Ovary (tissue), 9 donors: ENCODE data around the gene AUTS2. TPM values are rescaled to one million over a fixed set of nuclear protein-coding genes. Genes with fewer than 3 reads are reported as not detected.

ENCODE experiments used
- DNase-seq, 5 donors: peaks; one replicate each; pipeline ENCODE4 v3.0.0-alpha.2; 2019 to 2020
- H3K27ac ChIP-seq, 2 donors: fragments of 200-600 bp; one replicate each; pipeline versions ENCODE4 v1.5.1 to v1.8.0; 2019 to 2022
- H3K27me3 ChIP-seq: fragments of 200-600 bp; one replicate; pipeline ENCODE4 v1.8.0; 2022
- H3K36me3 ChIP-seq: fragments of 200-600 bp; sonication (generic); one replicate; pipeline ENCODE4 v1.5.1; 2019
- H3K4me1 ChIP-seq: one replicate; pipeline ENCODE4 v1.8.1; 2013; ENCODE audit warnings: mild to moderate bottlenecking, moderate library complexity; ENCODE audit not compliant: insufficient read depth
- H3K4me3 ChIP-seq: fragments of 200-600 bp; sonication (generic); one replicate; pipeline ENCODE4 v1.5.1; 2017
- H3K9me3 ChIP-seq, 2 donors: fragments of 200-600 bp in 1 of 2; sonication (generic) in 1 of 2; one replicate each; pipeline versions ENCODE4 v1.5.1 to v1.8.1; 2013 to 2019; ENCODE audit warnings: mild to moderate bottlenecking in 1 of 2, moderate library complexity in 1 of 2
- CTCF ChIP-seq, 3 donors: fragments of 450-650 bp in 2 of 3; fragments of 200-600 bp in 1 of 3; IDR thresholded peaks; one replicate each; pipeline versions ENCODE4 v1.5.1 to v1.8.0; 2016 to 2022; ENCODE audit warnings: antibody characterized with exemption in 3 of 3, mild to moderate bottlenecking in 1 of 3
- EP300 ChIP-seq: sonication (generic); formaldehyde crosslinking; IDR thresholded peaks from one replicate; pipeline ENCODE4 v1.6.1; 2017; ENCODE audit warnings: antibody characterized with exemption
- POLR2A ChIP-seq: fragments of 450-650 bp; IDR thresholded peaks from one replicate; pipeline ENCODE4 v1.6.1; 2017; ENCODE audit warnings: antibody characterized with exemption, mild to moderate bottlenecking, moderate library complexity
- WGBS, 3 donors: extraction: QIAGEN DNeasy Blood & Tissue Kit in 1 of 3; methylation state at CpG; one replicate each; pipeline versions ENCODE4 v1.1.5 to v1.1.7; 2013 to 2017; 5-methylcytosine and 5-hydroxymethylcytosine counted together
- intact Hi-C, 4 donors: fragments of 100-400 bp; cut with DNase I; formaldehyde crosslinking; loops; one replicate each; pipeline versions ENCODE4 v1.11.0 to v1.15.1; 2022 to 2023
- polyA plus RNA-seq, 2 donors: library from polyadenylated mRNA; stranded (reverse); fragments of 200-250 nt in 1 of 2; fragments of 350-450 nt in 1 of 2; fragmentation: Illumina TruSeq in 1 of 2; extraction: RNeasy Lipid Tissue Mini Kit (QIAGEN cat#74804) in 1 of 2; gene quantifications; one replicate each; pipeline ENCODE4 v1.2.3, GENCODE V29; 2013 to 2014
- total RNA-seq, 7 donors: library from RNA; depleted of rRNA in 2 of 7; stranded (reverse); fragments of >200 nt in 2 of 7; fragmentation: NEBNext Ultra II Directional in 3 of 7; extraction: Animal tissue kit (Norgen Biotek cat#: 25700) in 3 of 7; gene quantifications; one replicate each; pipeline versions ENCODE4 v1.1.0 to v1.2.4, GENCODE V29; 2016 to 2023
- donor health status: DM: no; HTN: no; CAD: no; lungs with moderate emphysema.
- donor health status: DM: no; HTN: no; CAD: no.
- donor health status: Bipolar disorder and iron deficiency.
- donor health status: DM: yes; HTN: yes; CAD: no.
- donor health status: DM: no; HTN: no; CAD: no.
- donor health status: DM: yes; HTN: yes; CAD: no.

AUTS2 gene
- total and polyA plus RNA-seq, 9 donors, result 18.3 to 60.9 (median 44.9) TPM

- Histone ChIP-seq H3K4me3 (no peak overlapping the region), H3K36me3 (no peaks in the 10 kb centered on the region), H3K27me3 (no peaks in the 10 kb centered on the region), H3K9me3 (no peaks in the 10 kb centered on the region), H3K27ac (no peak overlapping the region), H3K4me1 (peaks cover 9% of the 10 kb centered on the region)
- TF ChIP-seq POLR2A, result no peak
- no peak for TF ChIP-seq EP300
- no peak for TF ChIP-seq CTCF (IDR thresholded peaks at IDR 0.05)
- intact Hi-C loops, result no loop called here
- WGBS, 3 donors, result 33 to 43% (median 38%) methylated on average over 3 of the region's 3 CpGs
- DNase-seq, result no peak
Observed at GRCh38 chr7:70014472-70015177, 416.4 kb downstream of the AUTS2 start.

GRCh38 chr7:70015353-70015752 is 417.1 kb downstream of the AUTS2 start:
- TF ChIP-seq POLR2A (no peak), EP300 (no peak), CTCF (IDR thresholded peaks at IDR 0.05) (no peak)

GRCh38 chr7:70016044-70016770 is 417.9 kb downstream of the AUTS2 start:
- H3K27ac ChIP-seq, result peak overlapping the region in 1 of 2 donors; percentile 35
- intact Hi-C loops, result no loop called here
- WGBS, 3 donors, result 20 to 23% (median 21%) methylated on average over 6 of the region's 6 CpGs

More at GRCh38 chr7:70015353-70015752, 417.1 kb downstream of the AUTS2 start:
- intact Hi-C loops, result no loop called here
- Histone ChIP-seq H3K27me3 (no peaks in the 10 kb centered on the region), H3K4me3 (no peak overlapping the region), H3K4me1 (peaks cover 9% of the 10 kb centered on the region), H3K9me3 (no peaks in the 10 kb centered on the region), H3K27ac (no peak overlapping the region), H3K36me3 (no peaks in the 10 kb centered on the region)
- no peak for DNase-seq
- 34 to 45% (median 44%) methylated on average over 1 of the region's 1 CpG for WGBS, 3 donors

GRCh38 chr7:70017357-70017756 is 419.1 kb downstream of the AUTS2 start:
- no peaks in the 10 kb centered on the region for H3K27me3 ChIP-seq
- H3K27ac ChIP-seq, result no peak overlapping the region
- TF ChIP-seq CTCF (IDR thresholded peaks at IDR 0.05) (no peak), EP300 (no peak), POLR2A (no peak)
- H3K36me3 ChIP-seq, result no peaks in the 10 kb centered on the region
- H3K4me3 ChIP-seq, result no peak overlapping the region
- H3K4me1 ChIP-seq, result peaks cover 9% of the 10 kb centered on the region
- no peak for DNase-seq
- 62 to 78% (median 76%) methylated on average over 3 of the region's 3 CpGs for WGBS, 3 donors
- H3K9me3 ChIP-seq, result no peaks in the 10 kb centered on the region
- intact Hi-C loops, result no loop called here

More at GRCh38 chr7:70016044-70016770, 417.9 kb downstream of the AUTS2 start:
- no peaks in the 10 kb centered on the region for H3K9me3 ChIP-seq
- H3K4me3 ChIP-seq, result no peak overlapping the region
- H3K27me3 ChIP-seq, result no peaks in the 10 kb centered on the region
- peak in 2 of 5 donors; percentile 19 to 24 for DNase-seq
- H3K4me1 ChIP-seq, result peaks cover 9% of the 10 kb centered on the region
- no peaks in the 10 kb centered on the region for H3K36me3 ChIP-seq
- no peak for TF ChIP-seq CTCF (IDR thresholded peaks at IDR 0.05)
- no peak for TF ChIP-seq EP300
- no peak for TF ChIP-seq POLR2A
